GM23338 (cell line): ENCODE measurements around the gene SLX9. TPM values are rescaled to one million over a fixed set of nuclear protein-coding genes. Genes with fewer than 3 reads are reported as not detected.

ENCODE experiments used
- ATAC-seq: fragments of 200-7000 bp; cut with Tn5 transposase; 3 replicates; pipeline ENCODE4 v1.9.1; 2020
- DNase-seq: peaks from one replicate; pipeline ENCODE4 v3.0.0-alpha.2; 2015; ENCODE audit warnings: low spot score
- H2AFZ ChIP-seq: fragments of 200-600 bp; sonication (generic); 2 replicates; pipeline ENCODE4 v1.8.0; 2016; ENCODE audit warnings: antibody characterized with exemption, mild to moderate bottlenecking, moderate library complexity
- H3F3A ChIP-seq: fragments of 200-600 bp; sonication (generic); replicated peaks from 2 replicates; pipeline ENCODE4 v1.8.0; 2017; ENCODE audit warnings: antibody characterized with exemption, mixed run types, low read depth
- H3K27ac ChIP-seq: fragments of 200-600 bp; sonication (generic); 2 replicates; pipeline ENCODE4 v1.6.1; 2016; ENCODE audit warnings: low read depth
- H3K27me3 ChIP-seq: fragments of 200-600 bp; sonication (generic); 2 replicates; pipeline ENCODE4 v1.8.0; 2016; ENCODE audit warnings: mild to moderate bottlenecking, mixed run types, moderate library complexity; ENCODE audit not compliant: insufficient read depth
- H3K36me3 ChIP-seq: fragments of 200-600 bp; sonication (generic); 2 replicates; pipeline ENCODE4 v1.8.0; 2016; ENCODE audit warnings: mild to moderate bottlenecking; ENCODE audit not compliant: insufficient read depth
- H3K4me1 ChIP-seq: fragments of 200-600 bp; sonication (generic); 2 replicates; pipeline ENCODE4 v1.8.0; 2016; ENCODE audit warnings: mild to moderate bottlenecking, moderate library complexity; ENCODE audit not compliant: insufficient read depth
- H3K4me2 ChIP-seq: fragments of 200-600 bp; sonication (generic); 2 replicates; pipeline ENCODE4 v1.7.1; 2017; ENCODE audit warnings: mixed run types
- H3K4me3 ChIP-seq: fragments of 200-600 bp; sonication (generic); 2 replicates; pipeline ENCODE4 v1.6.1; 2016; ENCODE audit warnings: mixed run types
- H3K79me2 ChIP-seq: fragments of 200-600 bp; sonication (generic); replicated peaks from 2 replicates; pipeline ENCODE4 v1.8.0; 2017; ENCODE audit warnings: mild to moderate bottlenecking; ENCODE audit not compliant: insufficient read depth
- H3K9me2 ChIP-seq: fragments of 200-600 bp; sonication (generic); 2 replicates; pipeline ENCODE4 v1.8.0; 2017; ENCODE audit not compliant: insufficient read depth
- H4K20me1 ChIP-seq: fragments of 200-600 bp; sonication (generic); replicated peaks from 2 replicates; pipeline ENCODE4 v1.8.0; 2017; ENCODE audit warnings: mild to moderate bottlenecking; ENCODE audit not compliant: insufficient read depth
- H3K27ac Mint-ChIP-seq: 2 replicates; pipeline ENCODE4 v1.8.0; 2020; ENCODE audit warnings: inconsistent platforms, mild to moderate bottlenecking, moderate library complexity, mixed read lengths
- H3K27me3 Mint-ChIP-seq: 3 replicates; pipeline ENCODE4 v1.8.0; 2022; ENCODE audit warnings: low read depth, mild to moderate bottlenecking, moderate library complexity, mixed read lengths, inconsistent platforms; ENCODE audit not compliant: insufficient read depth, poor library complexity
- H3K36me3 Mint-ChIP-seq: 3 replicates; pipeline ENCODE4 v1.8.0; 2021; ENCODE audit warnings: low read depth, mild to moderate bottlenecking, inconsistent platforms, moderate library complexity, mixed read lengths
- H3K4me1 Mint-ChIP-seq: 3 replicates; pipeline ENCODE4 v1.8.0; 2020; ENCODE audit warnings: mild to moderate bottlenecking, inconsistent platforms, mixed read lengths
- H3K4me3 Mint-ChIP-seq: 3 replicates; pipeline ENCODE4 v1.8.0; 2021; ENCODE audit warnings: moderate library complexity, mild to moderate bottlenecking, inconsistent platforms, mixed read lengths
- H3K9me3 Mint-ChIP-seq: 3 replicates; pipeline ENCODE4 v1.8.0; 2020; ENCODE audit warnings: moderate library complexity, mild to moderate bottlenecking, inconsistent platforms, mixed read lengths
- CTCF ChIP-seq, 2 experiments: fragments of 200-600 bp in 1 of 2; sonication (generic) in 1 of 2; conservative IDR thresholded peaks; 2 replicates each; pipeline versions ENCODE4 v1.5.1 to v1.6.1; 2016 to 2017; ENCODE audit warnings: antibody characterized with exemption in 2 of 2, low read depth in 2 of 2, mild to moderate bottlenecking in 2 of 2, moderate library complexity in 1 of 2
- ZNF462 ChIP-seq: fragments of 250-450 bp; sonication (Bioruptor Pico); IDR thresholded peaks from 2 replicates; pipeline ENCODE4 v1.5.0; 2020; ENCODE audit warnings: mild to moderate bottlenecking, moderate library complexity
- polyA plus RNA-seq: library from polyadenylated mRNA; unstranded; fragments of >200 nt; fragmentation: Nextera tagmentation; extraction: Ambion mirVana; gene quantifications from 2 replicates; pipeline ENCODE4 v1.2.1, GENCODE V29; 2016
- total RNA-seq: library from RNA; depleted of rRNA; stranded (reverse); fragments of >200 nt; shearing (Covaris generic); gene quantifications from 2 replicates; pipeline ENCODE4 v1.2.3, GENCODE V29; 2014

SLX9 gene
- total and polyA plus RNA-seq, 2 experiments from 2014 or later = 41.5 to 46.9 TPM

- no peaks in the 10 kb centered on the region for H3K27me3 ChIP-seq
- no peaks in the 10 kb centered on the region for H3K36me3 ChIP-seq
- H3F3A ChIP-seq = no peaks in the 10 kb centered on the region
- no peak for DNase-seq
- Mint-ChIP-seq H3K4me1 (peaks cover 5% of the 10 kb centered on the region), H3K27me3 (peaks cover 7% of the 10 kb centered on the region), H3K4me3 (no peak overlapping the region), H3K36me3 (no peaks in the 10 kb centered on the region), H3K9me3 (no peaks in the 10 kb centered on the region), H3K27ac (no peak overlapping the region)
- H3K79me2 ChIP-seq = no peaks in the 10 kb centered on the region
- no peak for ATAC-seq
- H2AFZ ChIP-seq = no peak overlapping the region
- no peak overlapping the region for H3K4me3 ChIP-seq
- H3K4me1 ChIP-seq = no peaks in the 10 kb centered on the region
- TF ChIP-seq ZNF462 (CRISPR knock-in tag) (no peak), CTCF (conservative IDR thresholded peaks at IDR 0.05; ENCODE audit: low read depth in 2 of 2) (no peak)
- no peaks in the 10 kb centered on the region for H4K20me1 ChIP-seq
- no peak overlapping the region for H3K4me2 ChIP-seq
- H3K9me2 ChIP-seq = no peaks in the 10 kb centered on the region
- H3K27ac ChIP-seq = no peak overlapping the region
These were observed 59.0 kb downstream of the SLX9 start for GRCh38 chr21:44998621-44999427.
